ENCODE data around the gene KCNQ1OT1. TPM values are rescaled to one million over a fixed set of nuclear protein-coding genes. Genes with fewer than 3 reads are reported as not detected.

Gene KCNQ1OT1
- total RNA-seq, 2 donors from 2014 or later: 5.2 to 6.9 TPM

- H3K27me3 Mint-ChIP-seq (ENCODE audit: insufficient read depth): peaks cover 67% of the 10 kb centered on the region
- peaks cover 4% of the 10 kb centered on the region for H3K27me3 ChIP-seq (ENCODE audit: control insufficient read depth, insufficient read depth, low read length, poor library complexity, severe bottlenecking)
Observed at GRCh38 chr11:2717561-2718325, 17.9 kb upstream of the KCNQ1OT1 start.

GRCh38 chr11:2716376-2717095 lies 16.7 kb upstream of the KCNQ1OT1 start:
- Histone ChIP-seq H3K9me3 (ENCODE audit: control insufficient read depth, low read length) (no peaks in the 10 kb centered on the region), H3K4me1 (ENCODE audit: control insufficient read depth, insufficient read depth, low read length) (peaks cover 26% of the 10 kb centered on the region), H3K4me3 (ENCODE audit: low read length) (no peak overlapping the region), H3K9ac (ENCODE audit: extremely low read depth, low read length, poor library complexity, severe bottlenecking) (no peak overlapping the region), H3K27me3 (ENCODE audit: control insufficient read depth, insufficient read depth, low read length, poor library complexity, severe bottlenecking) (peaks cover 4% of the 10 kb centered on the region), H3K36me3 (ENCODE audit: control insufficient read depth, insufficient read depth, low read length) (no peaks in the 10 kb centered on the region), H3K27ac (ENCODE audit: low read depth, low read length) (no peak overlapping the region)
- Mint-ChIP-seq H3K4me1 (peaks cover 34% of the 10 kb centered on the region), H3K36me3 (ENCODE audit: low read depth) (no peaks in the 10 kb centered on the region), H3K9me3 (no peaks in the 10 kb centered on the region), H3K27ac (no peak overlapping the region), H3K4me3 (no peak overlapping the region), H3K27me3 (ENCODE audit: insufficient read depth) (peaks cover 70% of the 10 kb centered on the region)
- whole genome bisulfite sequencing, 2 experiments (ENCODE audit: insufficient coverage in 1 of 2, insufficient read length in 1 of 2): 97 to 100% methylated on average over 4 to 14 of the region's 14 CpGs
- no peak for TF ChIP-seq CTCF (conservative IDR thresholded peaks at IDR 0.05)
- no peak for DNase-seq

More at GRCh38 chr11:2717561-2718325, 17.9 kb upstream of the KCNQ1OT1 start:
- Histone ChIP-seq H3K4me3 (ENCODE audit: low read length) (no peak overlapping the region), H3K9ac (ENCODE audit: extremely low read depth, low read length, poor library complexity, severe bottlenecking) (no peak overlapping the region), H3K36me3 (ENCODE audit: control insufficient read depth, insufficient read depth, low read length) (no peaks in the 10 kb centered on the region), H3K27ac (ENCODE audit: low read depth, low read length) (no peak overlapping the region), H3K9me3 (ENCODE audit: control insufficient read depth, low read length) (no peaks in the 10 kb centered on the region), H3K4me1 (ENCODE audit: control insufficient read depth, insufficient read depth, low read length) (peaks cover 26% of the 10 kb centered on the region)
- H3K36me3 Mint-ChIP-seq (ENCODE audit: low read depth): no peaks in the 10 kb centered on the region
- WGBS, 2 experiments (ENCODE audit: insufficient coverage in 1 of 2, insufficient read length in 1 of 2): 94 to 97% methylated on average over 8 to 22 of the region's 22 CpGs
- peaks cover 42% of the 10 kb centered on the region for H3K4me1 Mint-ChIP-seq
- no peak overlapping the region for H3K4me3 Mint-ChIP-seq
- DNase-seq: no peak
- H3K9me3 Mint-ChIP-seq: no peaks in the 10 kb centered on the region
- TF ChIP-seq CTCF (conservative IDR thresholded peaks at IDR 0.05): no peak
- H3K27ac Mint-ChIP-seq: no peak overlapping the region

GRCh38 chr11:2715716-2716350 lies 16.0 kb upstream of the KCNQ1OT1 start:
- H3K27ac ChIP-seq (ENCODE audit: low read depth, low read length): no peak overlapping the region
- no peaks in the 10 kb centered on the region for H3K9me3 ChIP-seq (ENCODE audit: control insufficient read depth, low read length)
- Mint-ChIP-seq H3K36me3 (ENCODE audit: low read depth) (peaks cover 5% of the 10 kb centered on the region), H3K4me3 (no peak overlapping the region), H3K27me3 (ENCODE audit: insufficient read depth) (peaks cover 74% of the 10 kb centered on the region), H3K4me1 (peaks cover 28% of the 10 kb centered on the region), H3K27ac (no peak overlapping the region), H3K9me3 (peaks cover 6% of the 10 kb centered on the region)
- no peak for DNase-seq
- H3K36me3 ChIP-seq (ENCODE audit: control insufficient read depth, insufficient read depth, low read length): no peaks in the 10 kb centered on the region
- no peak for TF ChIP-seq CTCF (conservative IDR thresholded peaks at IDR 0.05)
- peaks cover 4% of the 10 kb centered on the region for H3K27me3 ChIP-seq (ENCODE audit: control insufficient read depth, insufficient read depth, low read length, poor library complexity, severe bottlenecking)
- H3K9ac ChIP-seq (ENCODE audit: extremely low read depth, low read length, poor library complexity, severe bottlenecking): no peak overlapping the region
- H3K4me1 ChIP-seq (ENCODE audit: control insufficient read depth, insufficient read depth, low read length): peaks cover 21% of the 10 kb centered on the region
- H3K4me3 ChIP-seq (ENCODE audit: low read length): no peak overlapping the region
- 93 to 94% methylated on average over 13 to 15 of the region's 15 CpGs for WGBS, 2 experiments (ENCODE audit: insufficient coverage in 1 of 2, insufficient read length in 1 of 2)

Data from endodermal cell (in vitro differentiated cells).